GM21367 (cell line): ENCODE measurements around the gene DAB2.

Experiments
- ATAC-seq: cut with Tn5 transposase; IDR thresholded peaks from one replicate; pipeline ENCODE4 v1.9.1; 2021; ENCODE audit not compliant: unreplicated experiment

DAB2 gene

GRCh38 chr5:39390945-39391344 is 33.8 kb downstream of the DAB2 start:
- no peak for ATAC-seq

GRCh38 chr5:39387293-39387692 is 37.5 kb downstream of the DAB2 start:
- no peak for ATAC-seq

GRCh38 chr5:39384271-39384670 is 40.5 kb downstream of the DAB2 start:
- no peak for ATAC-seq

GRCh38 chr5:39381376-39381775 is 43.4 kb downstream of the DAB2 start:
- no peak for ATAC-seq

GRCh38 chr5:39379693-39380092 is 45.1 kb downstream of the DAB2 start:
- ATAC-seq: no peak

GRCh38 chr5:39377613-39378012 is 47.2 kb downstream of the DAB2 start:
- ATAC-seq: no peak

GRCh38 chr5:39376293-39376714 is 48.5 kb downstream of the DAB2 start:
- ATAC-seq: no peak

- no peak for ATAC-seq
These were observed 51.0 kb downstream of the DAB2 start for GRCh38 chr5:39373791-39374190.

- no peak for ATAC-seq
These were observed 53.5 kb downstream of the DAB2 start for GRCh38 chr5:39371367-39371635.

- no peak for ATAC-seq
These were observed 54.0 kb downstream of the DAB2 start for GRCh38 chr5:39370555-39371366.

GRCh38 chr5:39369123-39369815 is 55.5 kb downstream of the DAB2 start:
- no peak for ATAC-seq

GRCh38 chr5:39368116-39368515 is 56.7 kb downstream of the DAB2 start:
- ATAC-seq: no peak

- no peak for ATAC-seq
These were observed 57.1 kb downstream of the DAB2 start for GRCh38 chr5:39367711-39368110.

- no peak for ATAC-seq
These were observed 60.4 kb downstream of the DAB2 start, which contains the start of gene C9 for GRCh38 chr5:39364367-39364766. TSS of gene C9 (minus strand) at chr5:39364495. CDS start at chr5:39364464, 31 bp downstream.

GRCh38 chr5:39363217-39363616 is 61.6 kb downstream of the DAB2 start:
- no peak for ATAC-seq

- ATAC-seq: no peak
These were observed 62.1 kb downstream of the DAB2 start for GRCh38 chr5:39362646-39363045.

- no peak for ATAC-seq
These were observed 63.5 kb downstream of the DAB2 start for GRCh38 chr5:39361306-39361705.

- ATAC-seq: no peak
These were observed 64.2 kb downstream of the DAB2 start for GRCh38 chr5:39360471-39361111.

GRCh38 chr5:39356263-39356662 is 68.5 kb downstream of the DAB2 start:
- no peak for ATAC-seq

GRCh38 chr5:39355324-39355723 is 69.5 kb downstream of the DAB2 start:
- ATAC-seq: no peak

GRCh38 chr5:39353717-39354399 is 70.9 kb downstream of the DAB2 start:
- ATAC-seq: no peak

GRCh38 chr5:39352951-39353350 is 71.8 kb downstream of the DAB2 start:
- no peak for ATAC-seq
